Thyroid gland (tissue), 4 donors: ENCODE measurements around the gene TBXAS1. TPM values are rescaled to one million over a fixed set of nuclear protein-coding genes. Genes with fewer than 3 reads are reported as not detected.

Source experiments
- DNase-seq, 2 donors: peaks; one replicate each; pipeline ENCODE4 v3.0.0-alpha.2; 2019
- H3K27ac ChIP-seq, 3 donors: fragments of 200-600 bp; sonication (generic); 1 replicate in 2 of 3; 2 replicates in 1 of 3; pipeline ENCODE4 v1.5.1; 2016 to 2019; ENCODE audit warnings: mild to moderate bottlenecking in 1 of 3, moderate library complexity in 1 of 3
- H3K27me3 ChIP-seq: fragments of 200-600 bp; sonication (generic); one replicate; pipeline ENCODE4 v1.5.1; 2019
- H3K36me3 ChIP-seq, 2 donors: fragments of 200-600 bp; sonication (generic); one replicate each; pipeline ENCODE4 v1.5.1; 2016 to 2019
- H3K4me1 ChIP-seq, 2 donors: fragments of 200-600 bp; sonication (generic); one replicate each; pipeline ENCODE4 v1.5.1; 2017 to 2019
- H3K4me3 ChIP-seq, 3 donors: fragments of 200-600 bp; sonication (generic); replicated peaks in 1 of 3; 1 replicate in 2 of 3; 2 replicates in 1 of 3; pipeline ENCODE4 v1.5.1; 2016; ENCODE audit warnings: mild to moderate bottlenecking in 1 of 3
- H3K9me3 ChIP-seq: fragments of 200-600 bp; sonication (generic); one replicate; pipeline ENCODE4 v1.5.1; 2017
- POLR2A ChIP-seq, 2 donors: fragments of 450-650 bp; IDR thresholded peaks; one replicate each; pipeline ENCODE4 v1.6.1; 2017; ENCODE audit warnings: antibody characterized with exemption in 2 of 2, mild to moderate bottlenecking in 2 of 2, moderate library complexity in 1 of 2
- WGBS, 2 donors: methylation state at CpG; one replicate each; pipeline ENCODE4 v1.1.5; 2017; 5-methylcytosine and 5-hydroxymethylcytosine counted together
- intact Hi-C: fragments of 100-400 bp; cut with DNase I; formaldehyde crosslinking; loops from one replicate; pipeline ENCODE4 v1.15.1; 2023
- total RNA-seq, 4 donors: library from RNA; depleted of rRNA; stranded (reverse); fragments of >200 nt; gene quantifications; one replicate each; pipeline ENCODE4 v1.2.3, GENCODE V29; 2016
- TF ChIP-seq, protein P1 (sequence below), 6 experiments: fragments of 200-600 bp in 3 of 6; fragments of 450-650 bp in 3 of 6; sonication (generic) in 3 of 6; IDR thresholded peaks; one replicate each; pipeline ENCODE4 v1.5.1; 2016 to 2019; ENCODE audit warnings: antibody characterized with exemption in 6 of 6, mild to moderate bottlenecking in 2 of 6, inconsistent platforms in 1 of 6, moderate library complexity in 1 of 6

The TBXAS1 gene
- total RNA-seq, 4 donors from 2014 or later = 5.1 to 13.2 (median 8.7) TPM

DNA sequence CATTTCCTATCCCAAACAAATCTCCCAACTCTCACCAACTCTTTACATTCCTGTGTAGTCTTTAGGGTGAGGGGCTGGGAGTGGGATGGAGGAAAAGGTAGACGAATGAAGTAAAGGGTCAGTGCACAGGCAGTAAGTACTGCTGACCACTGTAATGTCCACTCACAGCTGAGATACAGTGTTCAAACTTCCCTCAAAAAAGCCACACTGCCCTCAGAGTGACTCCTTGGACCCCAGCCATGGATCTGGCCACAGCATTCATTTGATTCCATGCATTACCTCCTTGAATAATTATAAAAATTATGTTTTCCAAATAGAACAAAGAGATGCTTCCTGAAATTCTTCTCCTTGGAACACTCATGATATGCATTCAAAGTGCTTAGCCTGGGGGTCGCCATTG is 31.5 kb upstream of the TBXAS1 start:
- DNase-seq = no peak
- WGBS, 2 donors = 79 to 85% methylated on average over 2 of the region's 2 CpGs
- TF ChIP-seq, protein P1, sequence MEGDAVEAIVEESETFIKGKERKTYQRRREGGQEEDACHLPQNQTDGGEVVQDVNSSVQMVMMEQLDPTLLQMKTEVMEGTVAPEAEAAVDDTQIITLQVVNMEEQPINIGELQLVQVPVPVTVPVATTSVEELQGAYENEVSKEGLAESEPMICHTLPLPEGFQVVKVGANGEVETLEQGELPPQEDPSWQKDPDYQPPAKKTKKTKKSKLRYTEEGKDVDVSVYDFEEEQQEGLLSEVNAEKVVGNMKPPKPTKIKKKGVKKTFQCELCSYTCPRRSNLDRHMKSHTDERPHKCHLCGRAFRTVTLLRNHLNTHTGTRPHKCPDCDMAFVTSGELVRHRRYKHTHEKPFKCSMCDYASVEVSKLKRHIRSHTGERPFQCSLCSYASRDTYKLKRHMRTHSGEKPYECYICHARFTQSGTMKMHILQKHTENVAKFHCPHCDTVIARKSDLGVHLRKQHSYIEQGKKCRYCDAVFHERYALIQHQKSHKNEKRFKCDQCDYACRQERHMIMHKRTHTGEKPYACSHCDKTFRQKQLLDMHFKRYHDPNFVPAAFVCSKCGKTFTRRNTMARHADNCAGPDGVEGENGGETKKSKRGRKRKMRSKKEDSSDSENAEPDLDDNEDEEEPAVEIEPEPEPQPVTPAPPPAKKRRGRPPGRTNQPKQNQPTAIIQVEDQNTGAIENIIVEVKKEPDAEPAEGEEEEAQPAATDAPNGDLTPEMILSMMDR (IDR thresholded peaks at IDR 0.05) = no peak
- no peak for TF ChIP-seq POLR2A (IDR thresholded peaks at IDR 0.05)
- H3K27ac ChIP-seq = no peak overlapping the region
- H3K36me3 ChIP-seq = no peaks in the 10 kb centered on the region
- H3K27me3 ChIP-seq = no peaks in the 10 kb centered on the region
- intact Hi-C loops = no loop called here
- no peaks in the 10 kb centered on the region for H3K9me3 ChIP-seq
- no peak overlapping the region for H3K4me3 ChIP-seq
- H3K4me1 ChIP-seq = no peaks in the 10 kb centered on the region

DNA sequence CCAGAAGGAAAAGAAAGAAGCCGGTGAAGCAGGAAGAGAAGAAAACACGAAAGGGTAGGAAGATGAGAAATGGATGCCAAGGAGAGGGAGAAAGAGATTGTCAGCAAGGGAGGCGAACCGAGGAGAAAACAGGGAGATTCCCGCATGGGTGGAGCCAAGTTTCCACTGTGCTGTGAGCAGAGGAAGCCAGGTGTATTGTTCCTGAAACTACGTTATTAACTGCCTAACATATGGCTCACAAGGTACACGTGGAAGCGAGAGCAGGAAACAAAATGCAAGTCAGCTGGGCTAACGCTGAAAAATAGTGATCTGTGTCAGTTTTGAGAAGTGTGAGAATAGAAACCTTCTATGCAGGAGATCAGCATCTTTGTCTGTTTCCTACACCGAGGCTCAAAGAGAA is 30.8 kb upstream of the TBXAS1 start:
- intact Hi-C loops = no loop called here

DNA sequence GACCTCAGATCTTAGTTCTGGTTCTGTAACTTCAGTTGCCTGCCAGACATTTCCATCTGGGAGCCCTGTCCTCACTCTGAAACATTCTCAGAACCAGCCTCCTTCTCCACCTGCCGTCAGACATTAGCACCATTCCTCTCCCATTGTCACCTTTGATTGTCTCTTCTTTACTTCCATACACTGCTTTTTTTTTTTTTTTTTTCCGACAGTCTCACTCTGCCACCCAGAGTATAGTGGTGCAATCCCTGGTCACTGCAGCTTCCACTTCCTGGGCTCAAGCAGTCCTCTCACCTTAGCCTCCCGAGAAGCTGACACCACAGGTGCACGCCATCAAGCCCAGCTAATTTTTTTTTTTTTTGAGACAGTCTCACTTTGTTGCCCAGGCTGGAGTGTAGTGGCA is 30.2 kb upstream of the TBXAS1 start:
- WGBS, 2 donors = 91 to 92% methylated on average over 4 of the region's 4 CpGs
- Histone ChIP-seq H3K9me3 (no peaks in the 10 kb centered on the region), H3K36me3 (no peaks in the 10 kb centered on the region), H3K4me3 (no peak overlapping the region), H3K27me3 (no peaks in the 10 kb centered on the region), H3K27ac (no peak overlapping the region), H3K4me1 (no peaks in the 10 kb centered on the region)
- no peak for TF ChIP-seq POLR2A (IDR thresholded peaks at IDR 0.05)
- no peak for DNase-seq
- intact Hi-C loops = no loop called here

More for the DNA sequence above, 30.8 kb upstream of the TBXAS1 start:
- no peak overlapping the region for H3K4me3 ChIP-seq
- TF ChIP-seq, protein P1 (IDR thresholded peaks at IDR 0.05) = no peak
- TF ChIP-seq POLR2A (IDR thresholded peaks at IDR 0.05) = no peak
- no peaks in the 10 kb centered on the region for H3K4me1 ChIP-seq
- no peak overlapping the region for H3K27ac ChIP-seq
- DNase-seq = no peak
- WGBS, 2 donors = 43 to 60% methylated on average over 10 of the region's 10 CpGs
- no peaks in the 10 kb centered on the region for H3K27me3 ChIP-seq
- no peaks in the 10 kb centered on the region for H3K9me3 ChIP-seq
- H3K36me3 ChIP-seq = no peaks in the 10 kb centered on the region

DNA sequence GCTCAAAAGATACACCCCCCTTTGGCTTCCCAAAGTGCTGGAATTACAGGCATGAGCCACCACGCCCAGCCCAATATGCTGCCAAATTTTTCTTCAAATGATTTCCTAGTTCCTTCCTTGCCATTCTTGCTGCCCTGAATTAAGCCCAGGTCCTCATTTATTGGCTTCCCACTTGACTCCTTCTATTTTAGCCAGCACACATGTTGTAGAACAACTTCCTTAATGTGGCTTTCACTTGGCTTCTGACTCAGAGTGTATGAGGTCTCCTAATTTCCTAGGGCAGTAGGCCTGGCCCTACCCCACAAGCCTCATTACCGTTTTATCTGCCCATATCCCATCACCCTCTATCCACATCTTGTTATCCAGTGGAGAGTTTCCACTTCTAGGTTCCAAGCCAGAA is 29.5 kb upstream of the TBXAS1 start:
- 65 to 75% methylated on average over 2 of the region's 2 CpGs for WGBS, 2 donors

DNA sequence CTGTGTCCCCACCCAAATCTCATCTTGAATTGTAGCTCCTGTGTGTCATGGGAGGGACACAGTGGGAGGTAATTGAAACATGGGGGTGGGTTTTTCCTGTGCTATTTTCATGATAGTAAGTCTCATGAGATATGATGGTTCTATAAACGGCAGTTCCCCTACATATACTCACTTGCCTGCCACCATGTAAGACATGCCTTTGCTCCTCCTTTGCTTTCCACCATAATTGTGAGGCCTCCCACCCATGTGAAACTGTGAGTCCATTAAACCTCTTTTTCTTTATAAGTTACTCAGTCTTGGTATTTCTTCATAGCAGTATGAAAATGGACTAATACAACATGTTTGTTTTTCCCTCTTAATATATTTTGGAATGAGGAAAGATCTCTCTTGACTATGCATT is 24.5 kb upstream of the TBXAS1 start:
- DNase-seq = no peak
- H3K27ac ChIP-seq = no peak overlapping the region
- H3K4me1 ChIP-seq = no peaks in the 10 kb centered on the region
- no peaks in the 10 kb centered on the region for H3K36me3 ChIP-seq
- 94% methylated on average over 1 of the region's 1 CpG for WGBS, 2 donors
- no peaks in the 10 kb centered on the region for H3K27me3 ChIP-seq
- intact Hi-C loops = no loop called here
- no peaks in the 10 kb centered on the region for H3K9me3 ChIP-seq
- TF ChIP-seq, protein P1 (IDR thresholded peaks at IDR 0.05) = no peak
- TF ChIP-seq POLR2A (IDR thresholded peaks at IDR 0.05) = no peak
- H3K4me3 ChIP-seq = no peak overlapping the region

More for the DNA sequence above, 29.5 kb upstream of the TBXAS1 start:
- intact Hi-C loops = no loop called here
- Histone ChIP-seq H3K4me1 (no peaks in the 10 kb centered on the region), H3K27ac (no peak overlapping the region), H3K4me3 (no peak overlapping the region), H3K36me3 (no peaks in the 10 kb centered on the region), H3K9me3 (no peaks in the 10 kb centered on the region), H3K27me3 (no peaks in the 10 kb centered on the region)
- DNase-seq = no peak
- no peak for TF ChIP-seq POLR2A (IDR thresholded peaks at IDR 0.05)
- TF ChIP-seq, protein P1 (IDR thresholded peaks at IDR 0.05) = no peak

DNA sequence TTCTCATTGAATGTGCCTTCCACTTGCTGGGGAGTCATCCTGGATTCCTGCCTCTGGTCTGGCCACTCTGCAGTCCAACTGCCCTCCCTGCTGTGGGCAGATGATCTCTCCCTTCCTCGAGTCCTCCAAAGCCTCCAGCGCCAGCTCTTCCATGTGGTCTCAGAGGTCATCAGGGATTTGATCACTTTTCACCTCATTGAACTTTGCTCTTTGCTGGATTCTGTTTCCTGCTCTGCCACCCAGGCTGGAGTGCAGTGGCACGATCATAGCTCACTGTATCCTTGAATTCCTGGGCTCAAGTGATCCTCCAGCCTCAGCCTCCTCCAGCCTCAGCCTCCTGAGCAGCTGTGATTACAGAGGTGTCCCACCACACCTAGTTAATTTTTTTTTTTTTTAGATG is 22.1 kb upstream of the TBXAS1 start:
- H3K27me3 ChIP-seq = no peaks in the 10 kb centered on the region
- WGBS, 2 donors = 75 to 86% methylated on average over 3 of the region's 3 CpGs
- intact Hi-C loops = no loop called here
- H3K4me1 ChIP-seq = no peaks in the 10 kb centered on the region
- TF ChIP-seq POLR2A (IDR thresholded peaks at IDR 0.05) = no peak
- TF ChIP-seq, protein P1 (IDR thresholded peaks at IDR 0.05) = no peak
- no peak overlapping the region for H3K27ac ChIP-seq
- no peaks in the 10 kb centered on the region for H3K36me3 ChIP-seq
- H3K9me3 ChIP-seq = no peaks in the 10 kb centered on the region
- no peak overlapping the region for H3K4me3 ChIP-seq
- DNase-seq = no peak
